VCaP (cell line): ENCODE results near the gene RFX4.

Experiments
- H3K27ac ChIP-seq: fragments of 450-650 bp; 2 replicates; pipeline ENCODE4 v1.5.1; 2017
- TF ChIP-seq, protein P1 (sequence below): fragments of 450-650 bp; conservative IDR thresholded peaks from 2 replicates; pipeline ENCODE4 v1.5.1; 2017; ENCODE audit warnings: mild to moderate bottlenecking, moderate library complexity

The RFX4 gene

DNA sequence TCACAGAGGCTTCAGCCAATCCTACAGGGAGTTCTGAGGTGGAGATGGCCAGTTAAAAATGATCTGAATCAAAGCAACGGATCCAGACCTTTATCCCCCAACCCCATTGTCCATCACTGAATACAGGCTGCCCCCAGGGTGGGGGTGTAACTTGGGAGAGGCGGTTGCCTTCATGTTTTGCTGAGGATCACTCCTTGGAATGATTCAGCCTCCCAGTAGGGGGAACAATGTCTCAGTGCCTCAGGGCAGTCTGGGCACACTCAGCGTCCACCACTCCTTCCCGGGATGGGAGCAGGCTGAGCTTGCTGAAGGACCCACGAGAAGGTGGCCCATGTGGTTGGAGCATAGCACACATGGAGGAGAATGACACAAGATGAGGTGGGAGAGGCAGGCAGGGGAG, 60.2 kb downstream of the RFX4 start:
- TF ChIP-seq, protein P1, sequence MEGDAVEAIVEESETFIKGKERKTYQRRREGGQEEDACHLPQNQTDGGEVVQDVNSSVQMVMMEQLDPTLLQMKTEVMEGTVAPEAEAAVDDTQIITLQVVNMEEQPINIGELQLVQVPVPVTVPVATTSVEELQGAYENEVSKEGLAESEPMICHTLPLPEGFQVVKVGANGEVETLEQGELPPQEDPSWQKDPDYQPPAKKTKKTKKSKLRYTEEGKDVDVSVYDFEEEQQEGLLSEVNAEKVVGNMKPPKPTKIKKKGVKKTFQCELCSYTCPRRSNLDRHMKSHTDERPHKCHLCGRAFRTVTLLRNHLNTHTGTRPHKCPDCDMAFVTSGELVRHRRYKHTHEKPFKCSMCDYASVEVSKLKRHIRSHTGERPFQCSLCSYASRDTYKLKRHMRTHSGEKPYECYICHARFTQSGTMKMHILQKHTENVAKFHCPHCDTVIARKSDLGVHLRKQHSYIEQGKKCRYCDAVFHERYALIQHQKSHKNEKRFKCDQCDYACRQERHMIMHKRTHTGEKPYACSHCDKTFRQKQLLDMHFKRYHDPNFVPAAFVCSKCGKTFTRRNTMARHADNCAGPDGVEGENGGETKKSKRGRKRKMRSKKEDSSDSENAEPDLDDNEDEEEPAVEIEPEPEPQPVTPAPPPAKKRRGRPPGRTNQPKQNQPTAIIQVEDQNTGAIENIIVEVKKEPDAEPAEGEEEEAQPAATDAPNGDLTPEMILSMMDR, result no peak
- H3K27ac ChIP-seq, result peak overlapping the region; percentile 95; the same call in 1 of the 2 replicates

DNA sequence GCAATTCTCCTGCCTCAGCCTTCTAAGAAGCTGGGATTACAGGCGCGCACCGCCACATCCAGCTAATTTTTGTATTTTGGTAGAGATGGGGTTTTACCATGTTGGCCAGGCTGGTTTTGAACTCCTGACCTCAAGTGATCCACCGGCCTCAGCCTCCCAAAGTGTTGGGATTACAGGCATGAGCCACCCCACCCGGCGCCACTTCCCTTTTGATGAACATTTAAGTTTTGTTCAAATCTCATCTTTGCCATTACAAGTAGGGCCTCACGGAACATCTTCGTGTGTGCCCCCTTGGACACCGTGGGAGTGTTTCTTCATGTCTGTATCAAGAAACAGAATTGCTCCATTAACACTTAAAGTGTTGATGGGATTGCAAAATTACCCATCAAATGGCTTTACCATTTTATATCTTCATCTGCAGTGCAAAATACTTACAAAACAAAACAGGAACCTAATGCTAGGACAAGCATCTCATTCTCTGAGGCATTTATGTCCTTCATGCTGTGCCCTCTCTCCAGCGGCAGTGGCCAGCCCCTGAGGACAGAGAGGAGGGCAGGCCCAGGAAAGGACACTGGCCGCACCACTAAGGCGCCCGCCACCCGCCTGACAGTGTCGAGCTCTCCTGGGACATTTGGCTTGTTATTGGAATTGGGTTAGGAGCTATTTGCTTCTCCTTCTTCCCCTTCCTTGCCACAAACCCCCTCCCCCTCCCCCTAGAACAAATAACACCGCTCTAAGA, 61.7 kb downstream of the RFX4 start:
- peak overlapping the region; percentile 95 for H3K27ac ChIP-seq
- TF ChIP-seq, protein P1, result no peak

DNA sequence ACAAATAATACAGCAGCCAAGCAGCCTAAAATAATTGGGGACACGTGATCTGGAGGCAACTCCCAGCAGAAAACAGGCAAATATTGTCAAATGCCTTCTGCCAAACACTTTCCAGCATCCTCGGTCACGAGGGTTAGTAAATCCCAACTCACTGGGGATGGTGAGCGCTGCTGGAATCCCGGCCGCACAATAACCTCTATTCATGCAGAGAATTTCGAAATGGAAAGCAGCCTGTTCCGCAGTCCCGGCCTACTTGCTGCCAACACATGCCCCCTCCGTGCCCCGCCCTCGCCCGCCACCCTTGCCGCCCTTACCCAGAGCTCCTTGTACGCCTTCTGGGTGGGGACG, 62.2 kb downstream of the RFX4 start:
- TF ChIP-seq, protein P1, result no peak
- H3K27ac ChIP-seq, result peak overlapping the region; percentile 95

DNA sequence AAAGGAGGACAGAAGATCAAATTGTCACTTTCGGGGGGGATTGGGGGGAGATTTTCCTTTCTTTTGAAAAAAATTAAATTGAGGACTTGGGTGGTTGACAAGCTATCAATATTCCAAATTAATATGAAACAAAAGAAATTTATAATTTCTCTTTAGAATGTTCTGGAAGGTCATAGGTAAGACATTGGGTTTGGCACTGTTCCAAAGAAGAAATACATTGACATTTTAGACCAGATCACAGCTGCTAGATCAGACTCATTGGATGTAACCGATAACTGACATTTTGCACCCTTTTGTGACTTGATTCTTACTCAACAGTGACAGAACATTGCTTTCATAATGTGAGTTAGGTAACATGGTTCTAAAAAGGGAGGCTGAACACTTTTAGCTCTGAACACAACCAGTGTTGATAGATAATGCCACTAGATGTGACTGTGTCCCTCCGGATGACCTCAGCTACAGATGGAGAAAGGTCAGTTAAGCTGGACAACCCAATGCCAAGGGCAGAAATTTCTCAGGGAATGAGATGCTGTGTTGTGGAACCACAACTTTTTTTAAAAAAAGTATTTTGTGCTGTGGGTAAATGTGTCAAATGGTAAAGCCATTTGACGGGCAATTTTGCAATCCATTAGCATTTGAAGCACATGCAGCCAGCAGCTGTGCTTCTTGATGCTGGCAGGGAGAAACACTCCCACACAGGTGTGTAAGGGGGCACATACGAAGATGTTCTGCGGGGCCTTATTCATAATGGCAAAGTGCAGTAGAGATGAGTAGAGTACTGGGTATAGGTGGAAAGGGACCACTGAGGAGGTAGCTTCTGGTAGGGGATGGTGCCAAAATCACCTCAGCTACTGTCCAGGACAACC, 62.9 kb downstream of the RFX4 start:
- H3K27ac ChIP-seq, result peak overlapping the region; percentile 95
- TF ChIP-seq, protein P1, result no peak

DNA sequence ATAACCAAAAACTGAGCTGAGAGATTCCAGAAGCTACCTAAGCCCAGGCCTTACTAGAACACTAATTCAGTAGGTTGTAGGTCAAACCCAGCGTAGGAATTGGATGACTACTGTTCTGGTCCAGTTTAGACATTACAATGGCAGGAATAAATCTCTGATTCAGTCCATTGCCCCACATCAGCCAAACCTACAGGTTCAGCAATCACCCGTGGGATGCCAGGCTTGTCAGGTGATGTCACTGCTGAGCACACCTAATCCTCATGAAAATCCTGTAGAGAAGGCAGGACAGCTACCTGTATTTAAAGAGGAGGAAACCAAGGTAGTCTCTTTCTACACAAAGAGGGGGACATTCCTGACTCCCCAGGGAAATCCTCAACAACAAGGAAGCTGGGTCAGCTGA, 63.7 kb downstream of the RFX4 start:
- TF ChIP-seq, protein P1, result no peak

DNA sequence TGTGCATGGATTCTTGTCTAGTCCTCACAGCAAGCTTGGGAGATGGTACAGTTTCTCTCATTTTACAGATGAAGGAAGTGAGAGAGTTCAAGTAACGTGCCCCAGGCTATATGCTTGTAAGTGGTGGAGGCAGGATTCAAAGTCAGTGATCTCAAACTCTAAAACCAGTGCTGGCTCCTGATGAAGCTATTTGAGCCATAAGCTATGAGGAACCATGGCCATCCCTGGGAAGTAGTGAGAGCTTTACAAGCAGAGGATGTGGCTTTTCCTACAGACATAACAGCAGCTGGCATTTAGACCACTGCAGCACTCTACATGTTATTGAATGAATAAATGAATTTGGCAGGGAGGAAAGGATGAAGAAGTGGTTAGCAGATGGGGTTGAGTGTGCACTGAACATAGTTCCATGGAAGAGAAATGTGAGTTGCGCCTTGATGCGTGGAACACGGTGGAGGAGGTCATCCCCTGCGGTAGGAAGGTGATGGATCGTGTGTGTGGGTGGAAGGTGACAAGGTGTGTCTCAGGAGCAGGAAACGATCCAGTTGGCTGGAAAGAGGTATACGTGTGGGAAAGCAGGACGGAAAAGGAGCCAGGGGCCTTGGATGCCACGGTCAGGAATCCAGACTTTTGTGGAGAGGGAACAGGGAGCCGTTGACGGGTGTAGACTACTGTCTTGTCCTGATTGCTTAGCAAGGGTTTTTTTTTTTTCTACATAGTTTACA, 65.2 kb downstream of the RFX4 start:
- H3K27ac ChIP-seq, result no peak overlapping the region
- TF ChIP-seq, protein P1, result no peak

More for the DNA sequence above, 63.7 kb downstream of the RFX4 start:
- H3K27ac ChIP-seq, result peak overlapping the region; percentile 95

DNA sequence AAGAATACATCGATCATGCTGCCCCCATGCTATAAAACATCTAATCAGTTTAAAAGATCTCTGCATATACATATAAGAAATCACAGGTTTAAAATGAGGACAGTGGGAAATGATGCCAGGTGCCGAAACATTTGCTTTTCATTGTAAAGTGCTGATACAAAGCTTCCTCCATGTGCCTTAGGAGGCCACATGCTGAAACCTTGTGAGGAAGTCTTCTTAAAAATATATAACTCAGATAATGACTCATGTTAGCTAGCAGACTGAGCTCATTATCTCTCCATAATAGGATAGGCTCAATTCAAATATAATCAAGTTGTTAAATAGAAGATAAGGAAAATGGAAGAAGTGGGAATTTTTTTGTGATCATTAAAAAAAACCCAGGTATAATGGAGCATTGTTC, 65.9 kb downstream of the RFX4 start:
- TF ChIP-seq, protein P1, result no peak

More for the DNA sequence above, 65.9 kb downstream of the RFX4 start:
- H3K27ac ChIP-seq, result no peak overlapping the region
